HepG2 (cell line): ENCODE data around the gene SOX5. TPM values are rescaled to one million over a fixed set of nuclear protein-coding genes. Genes with fewer than 3 reads are reported as not detected.

Source experiments
- ATAC-seq: fragments of 200-7000 bp; cut with Tn5 transposase; 3 replicates; pipeline ENCODE4 v1.9.1; 2020; ENCODE audit warnings: mild to moderate bottlenecking, moderate library complexity
- BruUV-seq: library from RNA; stranded (reverse); fragments of 400-500 nt; replicated peaks from 2 replicates; lab custom pipeline; 2021; lab: Mats Ljungman, UMichigan
- CTCF ChIA-PET: fragments of 300-600 bp; formaldehyde crosslinking; extraction: SDS; loops from one replicate; lab custom pipeline; 2021; ENCODE audit warnings: low total read pairs, inconsistent platforms, low intra/inter-chr PET ratio; lab: Yijun Ruan, JAX
- POLR2A ChIA-PET: fragments of 350-600 bp; sonication (Branson Sonifier 250); formaldehyde crosslinking; loops from one replicate; lab custom pipeline; 2020; ENCODE audit warnings: antibody characterized with exemption, inconsistent platforms; lab: Yijun Ruan, JAX
- DNase-seq: peaks from one replicate; pipeline ENCODE4 v3.0.0-alpha.2; 2015; ENCODE audit warnings: low spot score
- FAIRE-seq: peaks from 3 replicates; lab custom pipeline; 2011; peaks lifted over from hg19 to GRCh38; lab: Jason Lieb, UNC
- H2AFZ ChIP-seq: one replicate; pipeline ENCODE4 v1.6.1; 2011; ENCODE audit warnings: low read length, inconsistent platforms
- H3K27ac ChIP-seq: fragments of 300-600 bp; 3 replicates; pipeline ENCODE4 v1.8.0; 2011; ENCODE audit warnings: mixed run types, mild to moderate bottlenecking, mixed read lengths, low read length, inconsistent platforms; ENCODE audit not compliant: insufficient read depth; ENCODE audit errors: extremely low read length
- H3K27me3 ChIP-seq, 2 experiments: fragments of 200-600 bp in 1 of 2; 2 replicates in 1 of 2; 3 replicates in 1 of 2; pipeline versions ENCODE4 v1.6.0 to v1.8.0; 2011; ENCODE audit warnings: low read length in 2 of 2, mild to moderate bottlenecking in 2 of 2, moderate library complexity in 2 of 2, inconsistent platforms in 1 of 2; ENCODE audit not compliant: insufficient read depth in 2 of 2, control insufficient read depth in 1 of 2
- H3K36me3 ChIP-seq, 2 experiments: fragments of 200-600 bp in 1 of 2; replicated peaks in 1 of 2; 2 replicates in 1 of 2; 3 replicates in 1 of 2; pipeline versions ENCODE4 v1.5.1 to v1.8.0; 2011; ENCODE audit warnings: low read length in 2 of 2, inconsistent platforms in 1 of 2; ENCODE audit not compliant: insufficient read depth in 2 of 2, control insufficient read depth in 1 of 2
- H3K4me1 ChIP-seq: 2 replicates; pipeline ENCODE4 v1.5.1; 2012; ENCODE audit warnings: low read length, inconsistent platforms; ENCODE audit not compliant: insufficient read depth
- H3K4me2 ChIP-seq: 2 replicates; pipeline ENCODE4 v1.6.0; 2011; ENCODE audit warnings: low read depth, low read length, inconsistent platforms
- H3K4me3 ChIP-seq, 3 experiments: fragments of 200-600 bp in 1 of 3; sonication (generic), shearing (Covaris generic) in 1 of 3; replicated peaks in 1 of 3; 2 replicates each; pipeline ENCODE4 v1.5.1; 2011 to 2016; ENCODE audit warnings: low read length in 3 of 3, inconsistent platforms in 2 of 3, low read depth in 2 of 3, mild to moderate bottlenecking in 2 of 3, control low read depth in 1 of 3, mixed read lengths in 1 of 3; ENCODE audit not compliant: insufficient read depth in 1 of 3
- H3K79me2 ChIP-seq: one replicate; pipeline ENCODE4 v1.6.1; 2011; ENCODE audit warnings: low read length, inconsistent platforms; ENCODE audit not compliant: insufficient read depth
- H3K9ac ChIP-seq: 2 replicates; pipeline ENCODE4 v1.6.0; 2011; ENCODE audit warnings: mild to moderate bottlenecking, low read depth, low read length, inconsistent platforms; ENCODE audit not compliant: insufficient read depth
- H3K9me3 ChIP-seq: 2 replicates; pipeline ENCODE4 v1.5.1; 2012; ENCODE audit warnings: mild to moderate bottlenecking, low read length
- H4K20me1 ChIP-seq: 2 replicates; pipeline ENCODE4 v1.6.0; 2011; ENCODE audit warnings: inconsistent platforms, mild to moderate bottlenecking, low read length, moderate library complexity; ENCODE audit not compliant: insufficient read depth
- ATM ChIP-seq: fragments of 450-650 bp; IDR thresholded peaks from 2 replicates; pipeline ENCODE4 v1.7.1; 2017; ENCODE audit warnings: mild to moderate bottlenecking, borderline replicate concordance
- CENPX ChIP-seq: sonication (generic); formaldehyde crosslinking; IDR thresholded peaks from 2 replicates; pipeline ENCODE4 v1.9.0; 2021; ENCODE audit warnings: mild to moderate bottlenecking, missing genetic modification reagents, moderate library complexity
- HOXA9 ChIP-seq: sonication (generic); formaldehyde crosslinking; IDR thresholded peaks from 2 replicates; pipeline ENCODE4 v1.8.1; 2022; ENCODE audit warnings: missing genetic modification reagents, mild to moderate bottlenecking, moderate library complexity, borderline replicate concordance
- MLXIP ChIP-seq: sonication (generic); formaldehyde crosslinking; IDR thresholded peaks from 2 replicates; pipeline ENCODE4 v1.9.0; 2021; ENCODE audit warnings: missing genetic modification reagents, borderline replicate concordance
- NFATC3 ChIP-seq: sonication (generic); formaldehyde crosslinking; IDR thresholded peaks from 2 replicates; pipeline ENCODE4 v1.5.1; 2020; ENCODE audit warnings: mild to moderate bottlenecking, missing genetic modification reagents
- SP2 ChIP-seq: sonication (generic); formaldehyde crosslinking; IDR thresholded peaks from 2 replicates; pipeline ENCODE4 v1.5.1; 2020; ENCODE audit warnings: mild to moderate bottlenecking, missing genetic modification reagents
- ZFP36L1 ChIP-seq: sonication (generic); formaldehyde crosslinking; IDR thresholded peaks from 2 replicates; pipeline ENCODE4 v1.8.0; 2022; ENCODE audit warnings: mild to moderate bottlenecking, missing genetic modification reagents, moderate library complexity
- ZKSCAN1 ChIP-seq: fragments of 150-350 bp; IDR thresholded peaks from 2 replicates; pipeline ENCODE4 v1.6.1; 2014; ENCODE audit warnings: low read length
- ZNF354B ChIP-seq: sonication (generic); formaldehyde crosslinking; IDR thresholded peaks from 2 replicates; pipeline ENCODE4 v1.8.0; 2022; ENCODE audit warnings: mild to moderate bottlenecking, missing genetic modification reagents
- ZNF567 ChIP-seq: sonication (generic); formaldehyde crosslinking; IDR thresholded peaks from 2 replicates; pipeline ENCODE4 v1.8.1; 2023; ENCODE audit warnings: mild to moderate bottlenecking, missing genetic modification reagents, borderline replicate concordance
- ZNF598 ChIP-seq: sonication (generic); formaldehyde crosslinking; IDR thresholded peaks from 2 replicates; pipeline ENCODE4 v1.5.1; 2020; ENCODE audit warnings: mild to moderate bottlenecking, missing genetic modification reagents, borderline replicate concordance
- ZNF704 ChIP-seq: sonication (generic); formaldehyde crosslinking; IDR thresholded peaks from 2 replicates; pipeline ENCODE4 v1.8.1; 2023; ENCODE audit warnings: mild to moderate bottlenecking, inconsistent platforms, moderate library complexity, missing genetic modification reagents, borderline replicate concordance
- ZNF749 ChIP-seq: sonication (generic); formaldehyde crosslinking; IDR thresholded peaks from 2 replicates; pipeline ENCODE4 v1.8.0; 2022; ENCODE audit warnings: mild to moderate bottlenecking, missing genetic modification reagents, moderate library complexity, borderline replicate concordance
- WGBS: methylation state at CpG from one replicate; pipeline ENCODE4 v1.1.6; 2017; ENCODE audit warnings: low lambda C conversion rate; 5-methylcytosine and 5-hydroxymethylcytosine counted together
- in situ Hi-C: cut with HindIII; loops from 2 replicates; pipeline ENCODE4 v1.10.0; 2017; ENCODE audit warnings: low pct_unique_long_range_greater_than_20kb; ENCODE audit not compliant: extremely low pct_ligation_motif_present
- intact Hi-C: fragments of 100-400 bp; cut with micrococcal nuclease; formaldehyde crosslinking; loops from one replicate; pipeline ENCODE4 v1.10.0; 2022; ENCODE audit not compliant: unreplicated experiment
- polyA plus RNA-seq, 8 experiments: library from polyadenylated mRNA; depleted of rRNA in 3 of 8; stranded (reverse) in 7 of 8; unstranded in 1 of 8; fragments of >200 nt; fragmentation: Illumina TruSeq in 4 of 8; extraction: Trizol in 4 of 8; gene quantifications; 2 replicates each; pipeline versions ENCODE4 v1.2.1 to v1.2.3, GENCODE V29; 2011 to 2016; ENCODE audit warnings: low read depth in 4 of 8, missing spikeins in 1 of 8, mixed read lengths in 1 of 8; ENCODE audit not compliant: insufficient read depth in 1 of 8
- total RNA-seq, 5 experiments: library from RNA; depleted of rRNA; stranded (reverse); fragments of >200 nt; fragmentation: Illumina TruSeq; extraction: Trizol; gene quantifications; 2 replicates each; pipeline ENCODE4 v1.2.3, GENCODE V29; 2016; ENCODE audit warnings: low read depth in 1 of 5

SOX5 gene
- total and polyA plus RNA-seq, 2 of the 13 experiments (the other 11 are each of a cell fraction or from before 2014, with no cell fraction given), result 18.5 to 76.4 TPM

GRCh38 chr12:23767834-23768233 is 181.6 kb downstream of the SOX5 start:
- no peak overlapping the region for H3K27ac ChIP-seq
- 0 out of 5 replicates have a peak, but pooled peaks cover 0 to 6% of the 10 kb centered on the region in 2 experiments for H3K36me3 ChIP-seq
- TF ChIP-seq ZFP36L1 (no peak), ATM (no peak), NFATC3 (CRISPR knock-in tag) (no peak), ZNF354B (CRISPR knock-in tag) (no peak), ZNF567 (CRISPR knock-in tag) (no peak), HOXA9 (CRISPR knock-in tag) (no peak), ZKSCAN1 (no peak), ZNF749 (CRISPR knock-in tag) (no peak), CENPX (CRISPR knock-in tag) (no peak), ZNF704 (no peak), ZNF598 (CRISPR knock-in tag) (no peak), MLXIP (CRISPR knock-in tag) (no peak), SP2 (CRISPR knock-in tag) (no peak)
- H4K20me1 ChIP-seq, result no peaks in the 10 kb centered on the region
- no peak overlapping the region for H2AFZ ChIP-seq
- ATAC-seq (no peak), FAIRE-seq (no peak), DNase-seq (no peak)
- ChIA-PET POLR2A (no interaction called here), CTCF (no interaction called here)
- BruUV-seq, result no TSS peak
- no peaks in the 10 kb centered on the region for H3K9me3 ChIP-seq
- no peak overlapping the region for H3K9ac ChIP-seq
- no peaks in the 10 kb centered on the region for H3K79me2 ChIP-seq
- no peaks in the 10 kb centered on the region for H3K27me3 ChIP-seq
- in situ Hi-C loops, result no loop called here
- 99% methylated on average over 2 of the region's 2 CpGs for WGBS
- no peak overlapping the region for H3K4me3 ChIP-seq
- H3K4me2 ChIP-seq, result no peak overlapping the region
- intact Hi-C loops, result no loop called here
- no peaks in the 10 kb centered on the region for H3K4me1 ChIP-seq
